ENCODE data around the gene CFAP45.

CFAP45 gene

DNA sequence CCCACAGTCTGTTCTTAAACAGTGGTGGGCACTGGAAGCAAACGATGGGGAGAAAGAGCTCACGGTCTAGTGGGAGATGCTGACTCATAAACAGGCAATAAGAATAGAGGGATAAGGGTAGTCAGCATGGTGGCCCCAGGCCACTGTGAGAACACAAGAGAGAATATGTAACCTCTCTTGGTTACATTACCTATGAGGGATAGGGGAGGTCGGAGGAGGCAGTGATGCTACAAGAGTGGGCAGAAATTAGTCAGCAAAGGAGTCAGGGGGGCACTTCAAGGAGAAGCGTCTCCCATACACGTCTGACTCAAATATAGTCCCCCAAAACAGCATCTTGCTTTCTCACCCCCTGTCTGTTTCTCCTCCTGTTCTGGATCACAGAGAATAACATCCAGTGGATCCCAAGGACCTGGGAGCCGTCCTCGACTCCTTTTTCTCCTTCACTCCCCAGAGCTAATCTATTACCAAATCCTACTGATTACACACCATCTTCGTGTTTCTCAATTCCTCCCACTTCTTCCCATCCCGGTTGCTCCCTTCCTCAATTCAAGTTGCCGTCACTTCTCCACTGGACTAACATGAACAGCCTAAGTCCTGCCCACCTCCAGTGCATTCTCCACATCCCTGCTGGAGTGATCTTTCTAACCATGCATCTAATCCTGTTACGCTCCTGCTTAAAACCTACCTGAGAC, 71.2 kb downstream of the CFAP45 start:
- peaks cover 48% of the 10 kb centered on the region for H3K27me3 Mint-ChIP-seq (ENCODE audit: low read depth, poor library complexity)
- DNase-seq: no peak
- H3K4me1 Mint-ChIP-seq: peaks cover 15% of the 10 kb centered on the region

DNA sequence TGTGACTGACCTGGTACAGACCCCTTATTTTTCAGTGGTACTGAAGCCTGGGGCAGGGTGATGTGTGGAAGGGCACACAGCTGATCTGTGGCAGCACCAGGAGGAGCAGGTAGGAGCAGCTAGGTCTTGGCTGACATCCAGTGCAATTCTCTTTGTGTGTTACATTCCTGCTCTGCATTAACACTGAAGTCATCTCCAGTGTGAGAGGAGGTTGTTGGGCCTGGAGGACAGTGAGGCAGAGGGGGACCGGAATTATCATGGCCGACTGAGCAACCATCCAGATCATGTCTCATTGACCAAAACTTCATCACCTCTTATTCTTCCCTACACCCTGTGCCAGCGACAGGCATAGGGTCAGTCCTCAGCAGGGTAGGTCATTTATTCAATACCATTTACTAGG, 71.8 kb downstream of the CFAP45 start:
- H3K4me1 Mint-ChIP-seq: peaks cover 21% of the 10 kb centered on the region
- DNase-seq: no peak
- H3K9me3 Mint-ChIP-seq: no peaks in the 10 kb centered on the region
- H3K4me3 Mint-ChIP-seq: no peak overlapping the region
- H3K36me3 Mint-ChIP-seq (ENCODE audit: low read depth): no peaks in the 10 kb centered on the region
- no peak overlapping the region for H3K27ac Mint-ChIP-seq
- H3K27me3 Mint-ChIP-seq (ENCODE audit: low read depth, poor library complexity): peaks cover 53% of the 10 kb centered on the region
- TF ChIP-seq, protein P1, sequence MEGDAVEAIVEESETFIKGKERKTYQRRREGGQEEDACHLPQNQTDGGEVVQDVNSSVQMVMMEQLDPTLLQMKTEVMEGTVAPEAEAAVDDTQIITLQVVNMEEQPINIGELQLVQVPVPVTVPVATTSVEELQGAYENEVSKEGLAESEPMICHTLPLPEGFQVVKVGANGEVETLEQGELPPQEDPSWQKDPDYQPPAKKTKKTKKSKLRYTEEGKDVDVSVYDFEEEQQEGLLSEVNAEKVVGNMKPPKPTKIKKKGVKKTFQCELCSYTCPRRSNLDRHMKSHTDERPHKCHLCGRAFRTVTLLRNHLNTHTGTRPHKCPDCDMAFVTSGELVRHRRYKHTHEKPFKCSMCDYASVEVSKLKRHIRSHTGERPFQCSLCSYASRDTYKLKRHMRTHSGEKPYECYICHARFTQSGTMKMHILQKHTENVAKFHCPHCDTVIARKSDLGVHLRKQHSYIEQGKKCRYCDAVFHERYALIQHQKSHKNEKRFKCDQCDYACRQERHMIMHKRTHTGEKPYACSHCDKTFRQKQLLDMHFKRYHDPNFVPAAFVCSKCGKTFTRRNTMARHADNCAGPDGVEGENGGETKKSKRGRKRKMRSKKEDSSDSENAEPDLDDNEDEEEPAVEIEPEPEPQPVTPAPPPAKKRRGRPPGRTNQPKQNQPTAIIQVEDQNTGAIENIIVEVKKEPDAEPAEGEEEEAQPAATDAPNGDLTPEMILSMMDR (IDR thresholded peaks at IDR 0.05): no peak

More for the DNA sequence above, 71.2 kb downstream of the CFAP45 start:
- Mint-ChIP-seq H3K27ac (no peak overlapping the region), H3K4me3 (no peak overlapping the region), H3K9me3 (no peaks in the 10 kb centered on the region), H3K36me3 (ENCODE audit: low read depth) (no peaks in the 10 kb centered on the region)
- TF ChIP-seq, protein P1 (IDR thresholded peaks at IDR 0.05): no peak

DNA sequence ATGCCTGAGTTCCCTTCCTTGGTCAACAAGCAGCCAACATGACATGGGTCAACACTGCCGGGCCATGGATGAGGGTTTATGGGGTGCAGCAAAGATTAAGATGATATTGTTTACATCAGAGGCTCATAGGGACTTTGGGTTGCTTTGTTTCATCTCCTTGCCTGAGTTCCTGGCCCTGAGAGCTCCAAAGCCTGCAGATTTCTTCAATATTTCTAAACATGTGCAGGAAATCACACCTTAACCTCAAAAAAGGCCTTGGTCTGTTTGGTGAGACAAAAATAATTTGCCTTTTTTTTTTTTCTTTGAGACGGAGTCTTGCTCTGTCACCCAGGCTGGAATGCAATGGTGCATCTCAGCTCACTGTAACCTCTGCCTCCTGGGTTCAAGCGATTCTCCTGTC, 72.4 kb downstream of the CFAP45 start:
- Mint-ChIP-seq H3K9me3 (no peaks in the 10 kb centered on the region), H3K4me1 (peaks cover 22% of the 10 kb centered on the region), H3K27ac (no peak overlapping the region), H3K27me3 (ENCODE audit: low read depth, poor library complexity) (peaks cover 55% of the 10 kb centered on the region), H3K4me3 (no peak overlapping the region), H3K36me3 (ENCODE audit: low read depth) (no peaks in the 10 kb centered on the region)
- DNase-seq: no peak
- TF ChIP-seq, protein P1 (IDR thresholded peaks at IDR 0.05): no peak

DNA sequence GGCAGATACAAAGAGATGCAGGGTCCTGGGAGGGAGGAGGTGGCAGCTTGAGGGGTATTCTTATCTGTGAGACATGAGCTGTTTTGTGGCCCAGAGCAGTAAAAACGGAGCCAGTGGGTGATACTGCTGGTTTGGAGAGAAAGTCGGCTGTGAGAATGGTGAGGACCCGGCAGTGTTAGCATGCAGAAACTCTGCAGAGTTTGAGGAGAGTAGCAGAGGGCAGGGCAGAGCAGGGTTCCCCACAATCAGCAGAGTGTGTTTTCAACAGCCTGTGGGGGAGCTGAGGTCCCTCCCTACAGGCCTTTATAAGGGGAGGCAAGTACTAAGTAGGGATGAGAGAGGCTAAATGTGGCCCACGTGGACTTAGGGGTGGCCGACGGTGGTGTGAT, 72.9 kb downstream of the CFAP45 start:
- H3K4me1 Mint-ChIP-seq: peaks cover 22% of the 10 kb centered on the region
- TF ChIP-seq, protein P1 (IDR thresholded peaks at IDR 0.05): no peak
- no peak for DNase-seq
- no peak overlapping the region for H3K4me3 Mint-ChIP-seq
- no peak overlapping the region for H3K27ac Mint-ChIP-seq
- H3K9me3 Mint-ChIP-seq: no peaks in the 10 kb centered on the region
- peaks cover 59% of the 10 kb centered on the region for H3K27me3 Mint-ChIP-seq (ENCODE audit: low read depth, poor library complexity)
- no peaks in the 10 kb centered on the region for H3K36me3 Mint-ChIP-seq (ENCODE audit: low read depth)

GRCh38 chr1:159826441-159827101, 73.4 kb downstream of the CFAP45 start, which contains the start of gene SLAMF8:
Gene SLAMF8, plus strand, starts transcription at chr1:159826873. Its CDS starts 26 bp downstream, at chr1:159826899.
- Mint-ChIP-seq H3K27ac (no peak within 1 kb of the TSS), H3K4me3 (no peak within 1 kb of the TSS), H3K9me3 (no peaks in the 10 kb centered on the region), H3K27me3 (ENCODE audit: low read depth, poor library complexity) (peaks cover 65% of the 10 kb centered on the region), H3K4me1 (peaks cover 22% of the 10 kb centered on the region), H3K36me3 (ENCODE audit: low read depth) (no peaks in the 10 kb centered on the region)
- TF ChIP-seq, protein P1 (IDR thresholded peaks at IDR 0.05): no peak
- no peak for DNase-seq

Measured in nephron progenitor cell (in vitro differentiated cells).